DOHH2 (cell line): ENCODE results near the gene LANCL3.

Source experiments
- H3F3A ChIP-seq: fragments of 200-600 bp; sonication (generic), shearing (Covaris generic); 2 replicates; pipeline ENCODE4 v1.6.0; 2016; ENCODE audit warnings: antibody characterized with exemption, mild to moderate bottlenecking; ENCODE audit not compliant: control insufficient read depth, insufficient read depth
- H3K27ac ChIP-seq: fragments of 200-600 bp; sonication (generic); 2 replicates; pipeline ENCODE4 v1.5.1; 2014; ENCODE audit warnings: low read depth, mild to moderate bottlenecking, low read length, moderate library complexity
- H3K27me3 ChIP-seq: fragments of 200-600 bp; sonication (generic); 2 replicates; pipeline ENCODE4 v1.6.1; 2014; ENCODE audit warnings: mild to moderate bottlenecking, low read length, mixed read lengths; ENCODE audit not compliant: control insufficient read depth
- H3K36me3 ChIP-seq: fragments of 200-600 bp; sonication (generic); 2 replicates; pipeline ENCODE4 v1.6.1; 2014; ENCODE audit warnings: mild to moderate bottlenecking, low read length, moderate library complexity, mixed read lengths; ENCODE audit not compliant: control insufficient read depth
- H3K4me1 ChIP-seq: fragments of 200-600 bp; sonication (generic); 2 replicates; pipeline ENCODE4 v1.6.1; 2014; ENCODE audit warnings: mild to moderate bottlenecking, low read length, mixed read lengths; ENCODE audit not compliant: control insufficient read depth
- H3K4me2 ChIP-seq: fragments of 200-600 bp; sonication (generic); 2 replicates; pipeline ENCODE4 v1.6.0; 2014; ENCODE audit warnings: mild to moderate bottlenecking, low read length, moderate library complexity
- H3K4me3 ChIP-seq: fragments of 200-600 bp; sonication (generic); 2 replicates; pipeline ENCODE4 v1.5.1; 2014; ENCODE audit warnings: mild to moderate bottlenecking, low read length, mixed read lengths
- H3K79me2 ChIP-seq: fragments of 200-600 bp; sonication (generic); 2 replicates; pipeline ENCODE4 v1.6.1; 2014; ENCODE audit warnings: mild to moderate bottlenecking, low read length, mixed read lengths; ENCODE audit not compliant: control insufficient read depth
- H3K9me2 ChIP-seq: fragments of 200-600 bp; sonication (generic); replicated peaks from 2 replicates; pipeline ENCODE4 v1.6.1; 2014; ENCODE audit warnings: mild to moderate bottlenecking, low read length, mixed read lengths; ENCODE audit not compliant: control insufficient read depth
- H3K9me3 ChIP-seq: fragments of 200-600 bp; sonication (generic); 2 replicates; pipeline ENCODE4 v1.6.1; 2014; ENCODE audit warnings: antibody characterized with exemption, low read length, mixed read lengths; ENCODE audit not compliant: control insufficient read depth, insufficient read depth
- H4K20me1 ChIP-seq: fragments of 200-600 bp; sonication (generic); 2 replicates; pipeline ENCODE4 v1.6.0; 2014; ENCODE audit warnings: low read depth, mild to moderate bottlenecking, antibody characterized with exemption, low read length, moderate library complexity; ENCODE audit not compliant: control insufficient read depth, insufficient read depth
- CTCF ChIP-seq: fragments of 200-600 bp; sonication (generic); IDR thresholded peaks from one replicate; pipeline ENCODE4 v1.5.1; 2014; ENCODE audit warnings: antibody characterized with exemption, mild to moderate bottlenecking, low read depth, low read length; ENCODE audit not compliant: poor library complexity, severe bottlenecking
- EZH2phosphoT487 ChIP-seq: fragments of 200-600 bp; sonication (generic); IDR thresholded peaks from 2 replicates; pipeline ENCODE4 v1.6.1; 2017; ENCODE audit warnings: borderline replicate concordance, mild to moderate bottlenecking, antibody characterized with exemption, low read length, moderate library complexity, mixed read lengths

The LANCL3 gene

GRCh38 chrX:37677243-37677642 is 105.8 kb downstream of the LANCL3 start:
- H3K4me3 ChIP-seq = no peak overlapping the region
- no peak overlapping the region for H3K4me2 ChIP-seq
- H3K79me2 ChIP-seq = no peaks in the 10 kb centered on the region
- no peaks in the 10 kb centered on the region for H3K9me3 ChIP-seq
- TF ChIP-seq CTCF (no peak), EZH2phosphoT487 (no peak)
- H3F3A ChIP-seq = no peaks in the 10 kb centered on the region
- H3K27me3 ChIP-seq = no peaks in the 10 kb centered on the region
- no peaks in the 10 kb centered on the region for H3K36me3 ChIP-seq
- H3K9me2 ChIP-seq = no peaks in the 10 kb centered on the region
- no peaks in the 10 kb centered on the region for H4K20me1 ChIP-seq
- H3K27ac ChIP-seq = no peak overlapping the region
- no peaks in the 10 kb centered on the region for H3K4me1 ChIP-seq

GRCh38 chrX:37677765-37678164 is 106.3 kb downstream of the LANCL3 start:
- no peak overlapping the region for H3K4me3 ChIP-seq
- H3K36me3 ChIP-seq = no peaks in the 10 kb centered on the region
- H3K79me2 ChIP-seq = no peaks in the 10 kb centered on the region
- no peak overlapping the region for H3K4me2 ChIP-seq
- H3K4me1 ChIP-seq = no peaks in the 10 kb centered on the region
- TF ChIP-seq CTCF = no peak
- no peak for TF ChIP-seq EZH2phosphoT487
- no peak overlapping the region for H3K27ac ChIP-seq
- H3K27me3 ChIP-seq = no peaks in the 10 kb centered on the region
- H3F3A ChIP-seq = no peaks in the 10 kb centered on the region
- H3K9me2 ChIP-seq = no peaks in the 10 kb centered on the region
- H3K9me3 ChIP-seq = no peaks in the 10 kb centered on the region
- H4K20me1 ChIP-seq = no peaks in the 10 kb centered on the region

- H4K20me1 ChIP-seq = no peaks in the 10 kb centered on the region
- no peak for TF ChIP-seq CTCF
- no peak for TF ChIP-seq EZH2phosphoT487
- H3K9me2 ChIP-seq = no peaks in the 10 kb centered on the region
Measured at GRCh38 chrX:37678574-37678973, 107.1 kb downstream of the LANCL3 start.

GRCh38 chrX:37679230-37679629 is 107.8 kb downstream of the LANCL3 start:
- H3K79me2 ChIP-seq = no peaks in the 10 kb centered on the region
- no peaks in the 10 kb centered on the region for H3K4me1 ChIP-seq
- H3K9me2 ChIP-seq = no peaks in the 10 kb centered on the region
- H3K4me2 ChIP-seq = no peak overlapping the region
- H4K20me1 ChIP-seq = no peaks in the 10 kb centered on the region
- no peak overlapping the region for H3K4me3 ChIP-seq
- H3K36me3 ChIP-seq = no peaks in the 10 kb centered on the region
- H3F3A ChIP-seq = no peaks in the 10 kb centered on the region
- no peaks in the 10 kb centered on the region for H3K27me3 ChIP-seq
- TF ChIP-seq EZH2phosphoT487 = no peak
- TF ChIP-seq CTCF = no peak
- H3K9me3 ChIP-seq = no peaks in the 10 kb centered on the region
- H3K27ac ChIP-seq = no peak overlapping the region

More at GRCh38 chrX:37678574-37678973, 107.1 kb downstream of the LANCL3 start:
- Histone ChIP-seq H3K79me2 (no peaks in the 10 kb centered on the region), H3F3A (no peaks in the 10 kb centered on the region), H3K27ac (no peak overlapping the region), H3K4me2 (no peak overlapping the region), H3K27me3 (no peaks in the 10 kb centered on the region), H3K36me3 (no peaks in the 10 kb centered on the region), H3K4me3 (no peak overlapping the region), H3K9me3 (no peaks in the 10 kb centered on the region), H3K4me1 (no peaks in the 10 kb centered on the region)
